ENCODE data around the gene IFNA2.
"Not testable (repeated sequence)": the region's sequence is repeated elsewhere in the genome, so short reads cannot be mapped to it uniquely, and the experiment has no call there.

Gene IFNA2

DNA sequence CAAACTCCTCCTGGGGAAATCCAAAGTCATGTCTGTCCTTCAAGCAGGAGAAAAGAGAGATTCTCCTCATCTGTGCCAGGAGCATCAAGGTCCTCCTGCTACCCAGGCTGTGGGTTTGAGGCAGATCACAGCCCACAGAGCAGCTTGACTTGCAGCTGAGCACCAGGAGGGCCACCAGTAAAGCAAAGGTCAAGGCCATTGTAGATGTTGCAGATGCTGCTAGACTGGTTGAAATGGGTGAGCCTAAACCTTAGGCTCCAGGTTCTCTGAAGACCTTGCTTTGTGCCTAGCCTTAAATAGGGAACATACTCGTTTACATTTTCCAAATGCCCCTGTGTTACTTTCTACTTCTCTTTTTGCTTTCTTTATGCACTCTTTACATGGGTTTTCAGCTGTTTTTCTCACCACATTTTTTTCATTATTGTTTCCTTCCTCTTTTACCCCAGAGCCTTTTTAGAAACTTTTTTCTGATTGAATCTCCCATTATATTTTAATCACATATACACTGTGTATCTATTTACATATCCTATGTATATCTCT, at the start of gene IFNA2:
Gene IFNA2 (minus strand): TSS at position 268 of the 540 bp plus-strand sequence. CDS start 69 bp downstream, at position 199.
- DNase-seq (ENCODE audit: low read depth), result no peak

DNA sequence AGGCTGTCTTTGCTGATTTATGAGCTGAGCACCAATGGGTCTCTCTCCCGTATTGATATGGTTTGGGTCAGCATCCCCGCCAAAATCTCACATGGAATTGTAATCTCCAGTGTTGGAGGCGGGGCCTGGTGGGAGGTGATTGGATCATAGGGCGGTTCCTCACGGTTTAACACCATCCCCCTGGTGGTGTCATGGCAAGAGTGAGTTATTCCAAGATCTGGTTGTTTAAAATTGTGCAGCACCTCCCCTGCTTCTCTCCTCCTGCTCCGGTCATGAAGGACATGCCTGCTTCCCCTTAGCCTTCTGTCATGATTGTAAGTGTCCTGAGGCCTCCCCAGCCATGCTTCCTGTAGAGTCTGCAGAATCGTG, 49.8 kb upstream of the IFNA2 start:
- not testable (repeated sequence) for DNase-seq (ENCODE audit: low read depth)

DNA sequence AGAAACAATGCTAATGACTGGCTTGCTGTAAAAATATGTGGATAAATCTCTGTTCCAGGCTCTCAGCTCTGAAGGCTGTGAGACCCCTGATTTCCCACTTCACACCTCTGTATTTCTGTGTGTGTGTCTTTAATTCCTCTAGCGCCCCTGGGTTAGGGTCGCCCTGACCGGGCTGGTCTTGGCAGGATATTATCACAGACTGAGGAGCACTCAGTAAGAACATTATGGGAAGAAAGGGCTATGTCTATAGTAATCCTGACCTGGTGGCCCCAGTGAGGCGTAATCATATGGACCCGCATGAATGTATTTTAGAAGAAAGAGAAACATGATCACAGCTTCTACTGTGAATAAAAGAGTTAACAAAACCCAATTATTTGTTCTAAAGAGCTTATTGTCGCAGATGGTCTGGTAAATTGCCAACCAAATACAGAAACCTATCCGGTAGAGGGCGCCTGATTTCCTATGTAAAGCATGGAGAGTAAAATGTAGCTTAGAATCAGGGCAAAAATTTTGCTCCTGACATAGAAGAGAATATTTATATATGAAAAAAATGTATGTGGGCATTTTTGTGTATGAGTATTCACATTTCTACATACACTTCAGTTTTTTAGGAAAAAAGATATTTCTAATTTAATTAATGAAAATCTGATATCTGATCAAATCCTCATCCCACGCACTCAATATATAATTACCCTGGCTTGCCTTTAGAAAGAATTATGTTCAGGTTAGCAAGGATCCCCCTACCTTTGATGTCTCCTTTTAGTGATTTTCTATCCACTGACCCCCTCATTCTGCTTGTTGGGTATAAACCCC, 49.2 kb upstream of the IFNA2 start:
- peak; percentile 6 for DNase-seq (ENCODE audit: low read depth)

DNA sequence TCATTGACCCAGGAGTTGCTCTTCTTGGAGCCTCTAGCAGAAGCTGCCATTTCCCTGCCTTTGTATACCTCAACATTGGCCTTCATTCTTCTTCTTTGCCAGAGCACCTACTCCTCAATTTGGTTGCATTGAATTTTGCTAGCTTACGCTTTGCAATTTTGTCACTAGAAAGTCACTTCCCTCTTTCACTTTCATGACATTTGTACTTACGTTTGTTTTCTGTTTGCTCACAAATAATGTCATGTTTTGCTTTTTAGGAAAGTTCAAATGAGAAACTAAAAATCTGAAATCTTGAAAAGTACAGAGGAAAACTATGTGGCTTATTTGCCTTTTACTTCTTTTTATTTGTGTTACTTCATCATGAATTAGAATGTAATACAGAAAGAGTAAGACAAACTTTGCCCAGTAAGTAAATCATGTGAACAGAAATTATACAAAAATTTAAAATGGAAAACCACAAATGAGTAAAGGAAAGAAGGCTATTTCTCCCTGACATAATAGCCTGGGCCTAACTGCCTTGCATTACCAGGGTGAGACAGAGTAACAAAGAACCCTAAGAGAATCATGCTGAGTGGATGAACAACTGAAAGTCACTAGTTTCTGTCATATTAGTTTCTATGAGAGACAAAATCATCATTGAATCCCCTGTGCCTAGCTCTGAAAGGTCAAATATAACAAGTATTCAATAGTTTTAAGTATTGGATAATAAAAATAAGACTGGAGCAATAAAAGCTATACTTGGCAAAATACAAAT, 47.7 kb upstream of the IFNA2 start:
- no peak for DNase-seq (ENCODE audit: low read depth)

DNA sequence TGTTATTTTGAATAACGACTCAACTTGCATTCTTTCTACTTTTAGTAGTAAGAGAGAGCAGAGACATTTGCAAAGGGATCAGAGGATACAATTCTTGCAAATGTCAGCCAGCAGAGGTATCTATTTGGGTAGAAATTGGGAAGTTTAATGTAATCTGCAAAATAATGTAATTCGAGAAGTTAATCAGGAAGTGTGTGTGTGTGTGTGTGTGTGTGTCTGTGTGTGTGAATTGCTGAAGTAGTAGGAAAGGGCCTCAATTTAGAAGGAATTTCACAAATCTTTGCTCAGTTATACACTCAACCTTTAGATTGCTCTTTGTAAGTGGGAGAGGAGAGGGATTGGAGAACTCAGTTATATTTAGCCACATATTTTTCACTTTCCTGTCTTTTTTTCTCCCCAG, 44.0 kb upstream of the IFNA2 start:
- no peak for DNase-seq (ENCODE audit: low read depth)

DNA sequence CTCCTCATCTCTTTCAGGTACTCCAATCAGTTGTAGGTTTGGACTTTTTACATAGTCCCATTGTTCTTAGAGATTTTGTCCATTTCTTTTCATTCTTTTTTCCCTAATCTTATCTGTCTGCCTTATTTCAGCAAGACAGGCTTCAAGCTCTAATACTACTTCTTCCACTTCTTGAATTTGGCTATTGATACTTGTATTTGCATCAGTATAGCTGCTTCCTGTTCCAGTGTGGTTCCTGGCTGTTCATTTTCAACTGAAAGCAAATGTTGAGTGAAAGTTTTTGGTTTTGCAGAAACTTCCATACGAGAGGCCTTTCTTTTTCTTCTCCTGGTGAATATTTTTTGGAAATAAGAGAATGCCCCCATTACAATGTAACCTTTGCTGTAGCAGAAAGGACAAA, 43.0 kb upstream of the IFNA2 start:
- DNase-seq (ENCODE audit: low read depth), result no peak

DNA sequence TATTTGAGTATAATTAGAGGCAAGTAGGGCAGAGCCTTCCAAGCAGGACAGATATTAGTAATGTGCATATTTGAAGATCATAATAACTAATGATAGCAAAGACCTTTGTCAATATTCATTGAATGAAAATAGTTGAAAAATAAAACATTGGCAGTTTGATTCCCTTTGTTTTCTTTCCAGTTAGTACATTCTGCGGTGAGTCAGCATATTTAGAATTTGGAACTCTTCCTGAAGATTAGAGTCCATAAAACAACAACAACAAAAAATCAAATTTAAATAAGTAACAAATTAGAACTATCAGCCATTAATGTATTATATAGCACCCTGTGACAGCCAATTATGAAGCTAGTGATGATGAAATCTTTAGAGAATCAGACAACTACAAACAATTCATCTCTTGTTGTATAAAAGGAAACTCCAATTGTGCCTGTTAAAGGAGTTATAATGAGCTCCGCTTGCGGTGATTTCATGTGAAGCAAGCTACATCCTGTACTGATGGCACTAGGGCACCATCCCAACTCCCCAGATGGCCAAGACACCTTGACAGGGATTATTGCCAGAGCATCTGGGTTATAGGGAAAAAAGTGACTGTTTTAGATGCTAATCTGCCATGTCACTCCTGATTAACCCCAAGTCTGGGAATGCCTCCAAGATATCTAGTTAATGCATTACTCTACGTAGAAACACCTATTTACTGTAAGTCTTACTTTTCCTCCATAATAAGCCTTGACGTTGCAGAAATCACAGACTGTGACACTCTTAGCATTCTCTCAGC, 30.5 kb upstream of the IFNA2 start:
- no peak for DNase-seq (ENCODE audit: low read depth)

DNA sequence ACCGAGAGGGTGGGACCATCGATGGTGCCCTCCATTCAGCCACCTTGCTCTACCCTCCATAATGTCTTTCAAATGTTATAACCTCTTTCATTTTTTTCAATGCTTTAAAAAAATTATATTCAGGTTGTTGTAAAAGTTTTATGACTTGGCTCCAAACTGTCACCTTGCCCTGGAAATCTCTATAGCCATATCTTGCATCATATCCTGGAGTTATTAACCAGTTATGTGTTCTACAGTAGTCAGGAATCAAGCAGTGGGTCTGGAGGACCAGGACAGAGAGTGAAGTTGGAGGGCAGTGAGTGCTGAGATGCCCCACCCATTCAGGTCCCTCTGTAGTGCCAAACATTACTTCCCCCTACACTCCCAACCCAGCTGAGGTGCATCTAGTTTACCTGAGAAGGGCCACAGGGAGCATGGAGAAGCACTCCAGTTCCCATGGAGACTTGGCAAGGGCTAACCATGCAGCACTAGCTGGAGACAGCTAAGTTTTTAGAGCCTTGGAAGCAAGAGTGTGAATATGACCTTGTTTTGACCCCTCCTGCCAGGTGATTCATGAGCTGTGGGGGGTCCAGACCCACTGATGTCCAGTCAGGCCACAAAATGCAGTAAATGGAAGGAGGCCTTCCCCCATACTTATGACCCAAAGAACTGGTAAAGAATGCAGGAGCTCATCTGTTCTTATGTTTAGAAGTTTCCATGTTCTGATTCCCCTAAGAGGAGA, 29.2 kb upstream of the IFNA2 start:
- no peak for DNase-seq (ENCODE audit: low read depth)

DNA sequence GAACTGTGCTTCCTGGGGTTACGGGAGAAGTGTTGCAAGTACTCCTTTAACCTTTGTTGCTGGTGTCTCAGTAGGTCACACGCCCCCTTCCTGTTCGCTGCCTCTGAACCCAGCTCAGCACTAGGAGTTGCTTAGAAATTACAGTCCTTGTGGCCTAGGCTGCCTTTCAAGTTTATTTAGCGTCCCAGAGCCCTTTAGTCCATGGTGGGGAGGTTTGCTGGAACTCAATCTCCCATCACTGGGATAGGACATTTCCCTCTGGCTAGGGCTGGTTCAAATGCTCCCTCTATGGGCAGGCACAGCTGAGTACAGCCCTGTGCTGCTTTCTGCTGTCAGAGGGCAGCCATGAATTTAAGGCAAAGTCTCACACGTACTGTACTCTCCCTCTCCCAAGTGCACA, 28.4 kb upstream of the IFNA2 start:
- DNase-seq (ENCODE audit: low read depth), result no peak

DNA sequence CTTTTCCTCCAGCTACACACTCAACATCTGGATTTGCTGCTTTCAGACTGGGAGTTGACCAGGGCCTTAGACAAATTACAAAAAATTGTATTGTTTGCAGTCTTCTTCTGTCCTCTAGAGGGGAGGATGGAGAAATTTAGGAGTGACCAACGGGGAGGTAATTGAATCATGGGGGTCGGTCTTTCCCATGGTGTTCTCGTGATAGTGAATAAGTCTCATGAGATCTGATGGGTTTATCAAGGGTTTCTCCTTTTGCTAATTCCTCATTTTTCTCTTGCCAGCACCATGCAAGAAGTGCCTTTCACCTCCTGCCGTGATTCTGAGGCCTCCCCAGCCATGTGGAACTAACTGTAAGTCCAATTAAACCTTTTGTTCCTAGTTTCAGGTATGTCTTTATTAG, 28.0 kb upstream of the IFNA2 start:
- no peak for DNase-seq (ENCODE audit: low read depth)

DNA sequence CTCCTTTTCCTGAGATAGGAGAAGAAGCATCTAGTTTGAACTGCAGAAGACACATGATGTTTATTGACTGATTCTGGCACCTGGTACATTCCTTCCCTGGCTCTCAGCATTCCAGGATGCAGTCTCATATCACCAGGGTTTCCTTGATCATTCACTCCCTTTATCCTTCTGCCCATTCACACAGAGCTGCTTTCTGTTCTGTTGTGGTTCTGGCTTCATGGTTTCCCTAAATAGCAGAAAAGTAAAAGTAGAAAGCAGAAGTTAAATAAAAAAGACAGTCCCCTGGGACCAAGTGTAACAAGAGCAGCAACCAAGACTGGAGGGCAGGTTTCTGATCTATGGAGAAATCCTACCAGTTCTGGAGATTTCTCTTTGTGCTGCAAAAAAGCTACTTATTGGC, 26.9 kb upstream of the IFNA2 start:
- no peak for DNase-seq (ENCODE audit: low read depth)

DNA sequence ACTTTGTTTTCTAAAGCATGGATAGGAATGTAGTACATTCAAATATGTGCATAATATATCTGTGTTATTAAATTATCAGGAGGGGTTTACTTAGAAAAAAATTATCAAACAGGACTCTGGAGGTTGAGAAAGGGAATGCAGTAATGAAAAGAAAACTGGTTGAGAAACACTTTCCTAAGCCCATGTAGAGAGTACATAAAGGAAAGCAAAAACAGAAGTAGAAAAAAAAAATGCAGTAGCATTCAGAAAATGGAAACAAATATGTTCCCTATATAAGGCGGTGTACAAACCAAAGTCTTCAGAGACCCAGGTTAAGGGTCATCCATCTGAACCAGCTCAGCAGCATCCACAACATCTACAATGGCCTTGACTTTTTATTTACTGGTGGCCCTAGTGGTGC, 23.6 kb upstream of the IFNA2 start, which contains the start of gene IFNA8:
Gene IFNA8 (plus strand): TSS at position 301 of the 400 bp plus-strand sequence. CDS start 60 bp downstream, at position 361.
- no peak for DNase-seq (ENCODE audit: low read depth)

DNA sequence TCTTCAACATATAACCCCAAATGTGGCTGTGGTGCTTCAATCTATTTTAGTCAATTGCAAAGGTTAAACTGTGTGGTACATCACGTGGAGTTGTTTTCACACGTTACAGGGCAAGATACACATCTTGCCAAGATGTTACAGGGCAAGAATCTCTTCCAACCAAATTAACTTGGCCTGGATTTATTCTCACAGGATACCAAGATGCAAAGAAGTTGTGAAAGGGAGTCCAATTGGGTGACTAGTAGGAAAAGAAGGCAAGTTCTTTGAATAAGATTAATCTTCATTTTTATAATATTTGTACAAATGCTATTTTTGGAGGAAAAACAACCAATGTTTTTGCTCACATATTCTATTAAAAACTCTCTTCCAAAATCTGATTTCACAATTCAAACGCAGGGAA, 18.9 kb upstream of the IFNA2 start:
- DNase-seq (ENCODE audit: low read depth), result no peak

DNA sequence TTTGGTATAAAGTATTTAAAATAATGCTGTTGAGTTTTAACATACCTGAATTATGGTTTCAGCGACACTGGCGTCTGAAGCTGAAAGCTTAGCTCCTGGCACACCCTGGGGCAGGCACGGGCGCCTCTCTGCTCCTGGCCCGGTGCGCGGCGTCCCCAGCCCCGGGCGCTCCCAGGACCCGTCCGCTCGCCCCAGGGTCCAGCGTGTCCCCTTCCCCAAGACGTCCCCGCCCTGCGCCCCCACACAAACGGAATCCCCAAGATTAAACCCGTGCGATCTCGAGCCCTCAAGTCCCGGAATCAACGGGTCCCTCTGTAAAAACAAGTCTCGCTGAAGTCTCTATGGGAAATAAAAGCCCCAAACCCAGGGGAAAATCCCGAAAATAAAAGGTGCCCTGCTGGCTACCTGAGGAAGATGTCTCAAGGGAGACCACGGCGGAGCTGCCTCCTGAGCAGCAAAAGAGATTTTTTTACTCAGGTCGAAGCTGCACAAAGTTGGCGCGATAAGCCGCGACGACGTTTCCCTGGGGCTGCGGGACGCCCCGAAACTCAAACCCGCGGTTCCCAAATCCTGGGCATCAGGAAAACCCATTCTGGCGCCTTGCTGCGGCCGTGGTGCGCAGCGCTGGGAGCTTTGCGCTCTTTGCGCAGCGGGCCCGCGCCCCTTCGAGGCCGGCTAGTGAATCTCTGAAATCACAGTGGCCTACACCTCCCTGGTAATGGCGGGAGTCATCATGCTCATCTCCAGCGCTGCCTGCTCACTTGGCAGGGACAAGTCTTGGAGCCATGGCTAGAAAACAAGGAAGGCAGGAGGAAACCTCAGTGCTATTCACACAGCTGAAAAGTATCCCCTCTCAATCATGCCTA, 17.4 kb upstream of the IFNA2 start:
- DNase-seq (ENCODE audit: low read depth), result no peak

DNA sequence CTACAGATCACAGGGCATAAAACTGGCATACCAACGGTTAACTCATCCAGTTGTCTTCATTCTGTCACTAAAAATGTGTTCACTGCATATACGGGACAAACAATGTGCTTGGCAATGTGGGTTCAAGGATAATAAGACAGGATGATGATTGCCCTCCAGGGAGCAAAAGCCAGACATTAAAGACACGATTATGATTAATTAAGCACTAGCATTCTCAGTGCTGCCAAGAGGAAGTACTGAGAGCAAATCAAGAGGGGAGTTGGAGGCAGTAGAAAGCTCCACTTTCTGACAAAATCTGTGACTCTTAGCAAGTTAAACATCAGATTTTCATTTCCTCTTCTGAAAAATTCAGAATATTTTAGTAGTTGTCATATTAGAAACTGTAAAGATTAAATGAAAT, 14.8 kb upstream of the IFNA2 start:
- DNase-seq (ENCODE audit: low read depth), result no peak

DNA sequence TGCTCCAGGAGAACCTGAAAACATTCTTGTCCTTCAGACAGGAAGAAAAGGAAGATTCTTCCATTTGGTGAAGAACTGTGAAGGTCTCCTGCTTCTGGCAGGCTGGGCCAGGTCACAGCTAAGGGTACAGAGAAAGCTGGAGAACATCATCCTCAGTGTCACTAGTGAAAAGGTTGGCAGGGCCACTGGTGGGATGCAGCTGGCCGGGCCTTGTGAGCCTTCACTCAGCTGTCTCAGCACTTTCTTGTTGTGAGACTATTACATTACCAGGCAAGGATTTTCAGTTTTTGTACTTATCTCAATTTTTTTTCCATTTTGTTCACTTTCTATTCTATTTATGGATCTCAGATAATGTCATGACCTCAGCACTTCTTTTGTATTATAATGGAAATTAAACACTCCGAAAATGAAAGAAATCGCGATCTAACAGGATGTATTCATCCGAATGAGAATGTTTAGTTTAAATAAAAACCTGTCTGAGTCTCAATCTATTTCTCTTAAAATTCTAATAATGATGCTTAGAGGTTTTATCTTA, 13.8 kb upstream of the IFNA2 start:
- DNase-seq (ENCODE audit: low read depth), result no peak

DNA sequence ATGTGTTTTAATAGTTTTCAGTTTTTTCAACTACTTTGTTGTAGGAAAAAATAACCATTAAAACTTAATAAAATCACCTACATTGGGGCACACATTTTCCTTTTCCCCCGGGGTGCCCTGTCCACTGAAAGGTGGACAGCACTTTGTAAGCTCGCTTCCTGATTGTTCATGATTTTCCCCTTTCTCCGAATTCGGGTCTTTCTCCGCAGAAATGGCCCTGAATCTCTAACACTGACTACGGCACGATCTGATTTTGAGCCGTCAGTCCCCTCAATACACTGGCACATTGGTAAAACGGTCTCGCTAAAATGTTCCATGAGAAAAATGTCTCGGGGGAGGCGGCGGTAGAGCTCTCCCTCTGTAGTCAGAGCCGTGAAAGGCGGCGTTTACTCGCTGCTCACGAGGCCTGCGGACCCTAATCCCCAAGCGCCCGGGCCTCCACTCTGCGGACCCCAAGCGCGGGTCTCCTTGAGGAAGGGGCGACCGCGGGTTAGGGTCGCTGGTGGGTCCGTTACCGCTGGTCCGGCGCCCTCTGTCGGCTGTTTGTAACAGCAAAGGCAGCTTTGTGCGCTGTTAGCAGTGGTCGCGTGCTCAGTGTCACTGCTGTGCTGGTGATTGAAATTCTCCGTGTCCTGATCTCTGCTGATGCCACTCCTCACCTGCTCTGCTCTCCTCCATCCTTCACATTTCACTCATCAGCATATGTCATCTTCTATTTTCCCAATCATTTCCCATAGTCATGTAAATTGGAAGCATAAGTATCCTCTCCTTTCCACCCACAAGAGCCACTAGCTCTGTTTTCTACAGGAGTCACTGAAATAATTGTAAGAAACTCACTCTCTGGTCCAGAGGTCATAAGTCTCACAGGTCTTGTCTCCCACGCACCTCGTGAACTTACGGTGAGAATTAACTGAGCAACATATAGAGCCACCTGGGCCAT, 10.8 kb upstream of the IFNA2 start:
- peak; percentile 57 for DNase-seq (ENCODE audit: low read depth)

DNA sequence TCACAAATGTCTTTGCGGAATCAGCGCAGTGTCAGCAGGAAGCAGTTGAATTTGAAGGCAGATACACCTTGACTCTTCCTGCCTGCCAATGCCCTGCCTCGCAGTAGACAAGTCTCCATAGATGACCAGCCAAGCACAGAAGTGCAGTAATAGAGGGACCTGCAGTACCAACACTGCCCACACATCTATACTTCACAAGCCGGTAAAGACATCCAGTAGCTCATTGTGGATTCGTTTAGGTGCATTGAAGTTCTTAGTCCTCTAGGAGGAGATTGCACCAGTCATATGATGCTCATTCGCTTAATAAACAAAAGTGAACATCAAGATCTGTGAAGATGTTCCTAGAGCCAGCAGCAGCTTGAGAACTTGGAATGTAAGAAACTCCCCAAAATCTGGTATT, 7.1 kb upstream of the IFNA2 start:
- DNase-seq (ENCODE audit: low read depth), result no peak

DNA sequence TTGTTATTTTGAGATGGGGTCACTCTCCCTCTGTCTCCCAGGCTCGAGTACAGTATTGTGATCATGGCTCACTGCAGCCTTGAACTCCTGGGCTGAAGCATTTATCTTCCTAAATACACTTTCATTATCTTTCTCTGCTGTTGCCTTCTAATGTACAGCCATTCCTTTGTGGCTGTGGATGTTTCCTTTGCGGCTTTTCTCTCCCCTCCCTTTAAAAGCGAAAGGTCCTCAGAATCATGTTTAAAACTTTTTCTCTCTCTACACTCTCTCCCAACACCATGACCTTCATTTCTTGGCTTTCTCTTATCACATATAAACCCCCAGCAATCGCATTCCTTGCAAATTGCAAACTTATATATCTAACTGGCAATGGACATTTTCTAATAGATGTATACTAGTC, 1.6 kb downstream of the IFNA2 start:
- no peak for DNase-seq (ENCODE audit: low read depth)
